ENCODE data around the gene MBD5. TPM values are rescaled to one million over a fixed set of nuclear protein-coding genes. Genes with fewer than 3 reads are reported as not detected.

Gene MBD5
- total and polyA plus RNA-seq, 8 donors, result 3.2 to 173 (median 26.5) TPM

- Histone ChIP-seq H3K9me3 (no peaks in the 10 kb centered on the region), H3K27me3 (peaks cover 0 to 6% (median 0%) of the 10 kb centered on the region in 3 donors), H3K36me3 (peaks cover 0 to 4% (median 0%) of the 10 kb centered on the region in 4 donors), H3K4me3 (no peak overlapping the region), H3K27ac (no peak overlapping the region), H3K4me1 (no peaks in the 10 kb centered on the region)
- no peak for DNase-seq
- intact Hi-C loops (cut with DNase I; ENCODE audit: low total_unique reads), result no loop called here
- no peak for TF ChIP-seq POLR2AphosphoS5 (IDR thresholded peaks at IDR 0.05)
- no peak for TF ChIP-seq POLR2A (IDR thresholded peaks at IDR 0.05)
- TF ChIP-seq CTCF (IDR thresholded peaks at IDR 0.05), result no peak
- TF ChIP-seq EP300 (IDR thresholded peaks at IDR 0.05), result no peak
- WGBS, 5 donors, result 37 to 55% (median 49%) methylated on average over 1 of the region's 1 CpG
These were observed 502.4 kb downstream of the MBD5 start for GRCh38 chr2:148523315-148523714.

GRCh38 chr2:148524519-148524919 is 503.6 kb downstream of the MBD5 start:
- H3K4me1 ChIP-seq, result no peaks in the 10 kb centered on the region
- WGBS, 5 donors, result 68 to 86% (median 83%) methylated on average over 1 of the region's 1 CpG
- peaks cover 0 to 6% (median 0%) of the 10 kb centered on the region in 3 donors for H3K27me3 ChIP-seq
- H3K27ac ChIP-seq, result no peak overlapping the region
- TF ChIP-seq POLR2A (IDR thresholded peaks at IDR 0.05) (no peak), CTCF (IDR thresholded peaks at IDR 0.05) (no peak), EP300 (IDR thresholded peaks at IDR 0.05) (no peak), POLR2AphosphoS5 (IDR thresholded peaks at IDR 0.05) (no peak)
- no peak overlapping the region for H3K4me3 ChIP-seq
- H3K9me3 ChIP-seq, result no peaks in the 10 kb centered on the region
- peak in 1 of 2 donors; percentile 48 for DNase-seq
- H3K36me3 ChIP-seq, result no peaks in the 10 kb centered on the region
- intact Hi-C loops (cut with DNase I; ENCODE audit: low total_unique reads), result no loop called here

- H3K36me3 ChIP-seq, result no peaks in the 10 kb centered on the region
- H3K4me1 ChIP-seq, result no peaks in the 10 kb centered on the region
- DNase-seq, result no peak
- intact Hi-C loops (cut with DNase I; ENCODE audit: low total_unique reads), result no loop called here
- no peaks in the 10 kb centered on the region for H3K9me3 ChIP-seq
- no peak overlapping the region for H3K27ac ChIP-seq
- peaks cover 0 to 10% (median 0%) of the 10 kb centered on the region in 3 donors for H3K27me3 ChIP-seq
- TF ChIP-seq EP300 (IDR thresholded peaks at IDR 0.05) (no peak), POLR2A (IDR thresholded peaks at IDR 0.05) (no peak), POLR2AphosphoS5 (IDR thresholded peaks at IDR 0.05) (no peak), CTCF (IDR thresholded peaks at IDR 0.05) (no peak)
- no peak overlapping the region for H3K4me3 ChIP-seq
- WGBS, 5 donors, result 85 to 98% (median 95%) methylated on average over 2 of the region's 2 CpGs
These were observed 504.2 kb downstream of the MBD5 start for GRCh38 chr2:148525130-148525529.

- H3K27ac ChIP-seq, result no peak overlapping the region
- no peak overlapping the region for H3K4me3 ChIP-seq
- peaks cover 0 to 15% (median 3%) of the 10 kb centered on the region in 3 donors for H3K27me3 ChIP-seq
- no peaks in the 10 kb centered on the region for H3K36me3 ChIP-seq
- intact Hi-C loops (cut with DNase I; ENCODE audit: low total_unique reads), result no loop called here
- H3K9me3 ChIP-seq, result no peaks in the 10 kb centered on the region
- no peaks in the 10 kb centered on the region for H3K4me1 ChIP-seq
- WGBS, 5 donors, result 54 to 71% (median 68%) methylated on average over 8 to 9 of the region's 9 CpGs
- TF ChIP-seq CTCF (IDR thresholded peaks at IDR 0.05) (no peak), POLR2A (IDR thresholded peaks at IDR 0.05) (no peak), POLR2AphosphoS5 (IDR thresholded peaks at IDR 0.05) (no peak), EP300 (IDR thresholded peaks at IDR 0.05) (no peak)
- no peak for DNase-seq
These were observed 505.8 kb downstream of the MBD5 start for GRCh38 chr2:148526509-148527346.

All from stomach (tissue), 9 donors.